ENCODE measurements around the gene FCHO2.
"Not testable (repeated sequence)": the region's sequence is repeated elsewhere in the genome, so short reads cannot be mapped to it uniquely, and the experiment has no call there.

Gene FCHO2

DNA sequence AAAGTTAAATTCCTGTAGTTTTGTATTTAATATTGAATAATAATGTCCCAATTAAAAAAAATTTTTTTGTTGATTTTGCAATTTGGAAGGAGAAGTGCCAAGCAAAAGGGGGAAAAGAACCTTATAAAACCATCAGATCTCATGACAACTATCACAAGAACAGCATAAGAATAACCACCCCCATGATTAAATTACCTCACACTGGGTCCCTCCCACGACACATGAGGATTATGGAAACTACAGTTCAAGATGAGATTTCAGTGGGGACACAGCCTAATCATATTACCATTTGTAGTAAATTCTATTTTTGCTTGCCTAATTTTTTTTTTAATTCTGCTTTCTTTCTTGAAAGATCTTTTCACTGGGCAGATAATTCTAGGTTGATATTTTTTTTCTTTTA lies 33.4 kb upstream of the FCHO2 start:
- TF ChIP-seq, protein P1, sequence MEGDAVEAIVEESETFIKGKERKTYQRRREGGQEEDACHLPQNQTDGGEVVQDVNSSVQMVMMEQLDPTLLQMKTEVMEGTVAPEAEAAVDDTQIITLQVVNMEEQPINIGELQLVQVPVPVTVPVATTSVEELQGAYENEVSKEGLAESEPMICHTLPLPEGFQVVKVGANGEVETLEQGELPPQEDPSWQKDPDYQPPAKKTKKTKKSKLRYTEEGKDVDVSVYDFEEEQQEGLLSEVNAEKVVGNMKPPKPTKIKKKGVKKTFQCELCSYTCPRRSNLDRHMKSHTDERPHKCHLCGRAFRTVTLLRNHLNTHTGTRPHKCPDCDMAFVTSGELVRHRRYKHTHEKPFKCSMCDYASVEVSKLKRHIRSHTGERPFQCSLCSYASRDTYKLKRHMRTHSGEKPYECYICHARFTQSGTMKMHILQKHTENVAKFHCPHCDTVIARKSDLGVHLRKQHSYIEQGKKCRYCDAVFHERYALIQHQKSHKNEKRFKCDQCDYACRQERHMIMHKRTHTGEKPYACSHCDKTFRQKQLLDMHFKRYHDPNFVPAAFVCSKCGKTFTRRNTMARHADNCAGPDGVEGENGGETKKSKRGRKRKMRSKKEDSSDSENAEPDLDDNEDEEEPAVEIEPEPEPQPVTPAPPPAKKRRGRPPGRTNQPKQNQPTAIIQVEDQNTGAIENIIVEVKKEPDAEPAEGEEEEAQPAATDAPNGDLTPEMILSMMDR (IDR thresholded peaks at IDR 0.05; ENCODE audit: insufficient read depth, low read depth, low read length, missing control alignments) = no peak
- H3K4me3 ChIP-seq (ENCODE audit: low read length) = no peak overlapping the region
- no peak for DNase-seq (ENCODE audit: low read depth)

DNA sequence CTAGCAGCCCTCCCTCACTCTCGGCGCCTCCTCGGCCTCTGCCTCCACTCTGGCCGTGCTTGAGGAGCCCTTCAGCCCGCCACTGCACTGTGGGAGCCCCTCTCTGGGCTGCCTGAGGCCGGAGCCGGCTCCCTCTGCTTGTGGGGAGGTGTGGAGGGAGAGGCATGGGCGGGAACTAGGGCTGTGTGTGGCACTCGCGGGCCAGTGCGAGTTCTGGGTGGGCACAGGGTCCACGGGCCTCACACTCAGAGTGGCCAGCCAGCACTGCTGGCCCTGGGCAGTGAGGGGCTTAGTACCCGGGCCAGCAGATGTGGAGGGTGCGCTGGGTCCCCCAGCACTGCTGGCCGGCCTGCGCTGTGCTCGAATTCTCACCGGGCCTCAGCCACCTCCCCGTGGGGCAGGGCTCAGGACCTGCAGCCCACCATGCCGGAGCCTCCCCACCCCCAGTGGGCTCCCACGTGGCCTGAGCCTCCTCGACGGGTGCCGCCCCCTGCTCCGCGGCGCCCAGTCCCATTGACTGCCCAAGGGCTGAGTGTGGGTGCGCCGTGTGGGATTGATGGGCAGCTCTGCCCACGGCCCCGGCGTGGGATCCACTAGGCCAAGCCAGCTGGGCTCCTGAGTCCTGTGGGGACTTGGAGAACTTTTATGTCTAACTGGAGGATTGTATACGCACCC lies 30.4 kb upstream of the FCHO2 start:
- DNase-seq (ENCODE audit: low read depth) = no peak
- TF ChIP-seq, protein P1 (IDR thresholded peaks at IDR 0.05; ENCODE audit: insufficient read depth, low read depth, low read length, missing control alignments) = no peak
- H3K4me3 ChIP-seq (ENCODE audit: low read length) = no peak overlapping the region

DNA sequence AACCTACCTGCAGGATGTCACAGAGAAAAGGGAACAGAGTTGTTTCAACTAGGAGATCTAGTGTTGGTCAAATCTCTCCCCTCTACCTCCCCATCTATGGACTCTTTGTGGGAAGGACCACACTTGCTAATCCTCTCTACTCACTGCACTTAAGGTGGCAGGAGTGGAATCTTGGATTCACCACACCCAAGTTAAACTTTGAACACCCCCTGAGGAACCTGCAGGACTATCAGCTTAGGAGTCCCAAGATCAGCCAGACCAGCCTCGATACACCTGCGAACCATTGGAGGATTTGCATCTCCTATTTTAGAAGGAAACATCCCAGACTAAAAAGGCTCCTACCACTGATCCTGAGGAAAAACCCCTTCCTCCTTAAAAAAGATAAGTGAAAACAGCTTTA lies 23.2 kb upstream of the FCHO2 start:
- DNase-seq (ENCODE audit: low read depth); H3K4me3 ChIP-seq (ENCODE audit: low read length): not testable (repeated sequence)

DNA sequence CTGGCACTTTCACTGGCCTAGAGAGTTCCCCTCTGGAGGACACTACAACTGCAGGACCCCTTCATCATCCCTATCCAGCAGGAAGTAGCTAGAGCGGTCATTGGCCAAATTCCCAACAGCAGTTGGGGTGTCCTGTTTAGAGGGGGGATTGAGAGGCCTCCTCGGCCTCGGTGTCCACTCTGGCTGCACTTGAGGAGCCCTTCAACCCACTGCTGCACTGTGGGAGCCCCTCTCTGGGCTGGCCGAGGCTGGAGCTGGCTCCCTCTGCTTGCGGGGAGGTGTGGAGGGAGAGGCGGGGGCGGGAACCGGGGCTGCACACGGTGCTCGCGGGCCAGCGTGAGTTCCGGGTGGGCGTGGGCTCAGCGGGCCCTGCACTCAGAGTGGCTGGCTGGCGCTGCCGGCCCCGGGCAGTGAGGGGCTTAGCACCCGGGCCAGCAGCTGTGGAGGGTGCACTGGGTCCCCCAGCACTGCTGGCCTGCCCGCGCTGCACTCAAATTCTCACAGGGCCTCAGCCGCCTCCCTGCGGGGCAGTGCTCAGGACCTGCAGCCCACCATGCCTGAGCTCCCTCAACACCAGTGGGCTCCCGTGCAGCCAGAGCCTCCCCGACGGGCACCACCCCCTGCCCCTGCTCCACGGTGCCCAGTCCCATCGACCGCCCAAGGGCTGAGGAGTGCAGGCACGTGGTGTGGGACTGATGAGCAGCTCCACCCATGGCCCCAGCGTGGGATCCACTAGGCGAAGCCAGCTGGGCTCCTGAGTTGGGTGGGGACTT lies 20.7 kb upstream of the FCHO2 start:
- H3K4me3 ChIP-seq (ENCODE audit: low read length); DNase-seq (ENCODE audit: low read depth): not testable (repeated sequence)

DNA sequence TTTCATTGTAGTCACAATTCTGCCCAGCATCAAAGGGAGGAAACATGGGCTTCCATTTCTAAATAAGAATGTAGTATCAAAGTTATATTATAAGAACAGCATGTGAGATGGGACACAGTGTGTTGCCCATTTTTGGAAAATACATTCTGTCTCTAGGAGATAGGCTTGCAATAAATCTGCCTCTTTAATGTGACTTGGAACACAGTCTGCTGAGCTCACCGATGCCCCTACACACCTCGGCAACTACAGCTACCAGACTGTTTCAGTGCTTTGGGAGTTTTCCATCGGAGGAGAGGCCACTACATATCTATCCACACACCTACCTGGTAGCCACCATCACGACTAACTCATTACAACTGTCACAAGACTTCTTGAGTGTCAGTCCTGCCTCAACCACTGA lies 18.9 kb upstream of the FCHO2 start:
- DNase-seq (ENCODE audit: low read depth) = no peak
- TF ChIP-seq, protein P1 (IDR thresholded peaks at IDR 0.05; ENCODE audit: insufficient read depth, low read depth, low read length, missing control alignments) = no peak
- no peak overlapping the region for H3K4me3 ChIP-seq (ENCODE audit: low read length)

DNA sequence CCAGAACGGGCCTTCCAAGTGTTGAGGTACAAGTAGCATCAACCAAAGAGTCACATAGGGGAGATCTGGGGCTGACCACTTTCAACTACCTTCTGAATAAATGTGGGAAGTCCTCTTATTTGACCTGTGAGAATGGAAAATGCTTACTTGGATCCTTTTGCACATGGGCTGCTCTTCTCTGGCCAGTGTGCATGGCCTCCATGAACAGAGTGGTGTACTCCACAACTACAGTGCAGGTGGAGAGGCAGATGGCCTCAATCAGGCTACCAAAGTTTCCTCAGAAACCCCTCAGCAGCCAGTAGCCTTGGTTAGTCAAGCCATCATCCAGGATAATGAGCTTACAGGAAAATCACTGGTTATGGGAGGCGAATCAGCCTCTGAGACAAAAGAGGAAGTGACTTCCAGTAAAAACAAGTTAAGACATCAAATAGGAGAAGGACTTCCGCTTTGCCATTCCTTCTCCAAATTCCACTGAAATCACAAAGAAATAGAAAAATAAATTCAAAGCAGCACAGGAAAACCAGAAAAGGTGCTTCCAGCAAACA lies 18.3 kb upstream of the FCHO2 start:
- DNase-seq (ENCODE audit: low read depth) = no peak
- TF ChIP-seq, protein P1 (IDR thresholded peaks at IDR 0.05; ENCODE audit: insufficient read depth, low read depth, low read length, missing control alignments) = no peak
- H3K4me3 ChIP-seq (ENCODE audit: low read length) = no peak overlapping the region

DNA sequence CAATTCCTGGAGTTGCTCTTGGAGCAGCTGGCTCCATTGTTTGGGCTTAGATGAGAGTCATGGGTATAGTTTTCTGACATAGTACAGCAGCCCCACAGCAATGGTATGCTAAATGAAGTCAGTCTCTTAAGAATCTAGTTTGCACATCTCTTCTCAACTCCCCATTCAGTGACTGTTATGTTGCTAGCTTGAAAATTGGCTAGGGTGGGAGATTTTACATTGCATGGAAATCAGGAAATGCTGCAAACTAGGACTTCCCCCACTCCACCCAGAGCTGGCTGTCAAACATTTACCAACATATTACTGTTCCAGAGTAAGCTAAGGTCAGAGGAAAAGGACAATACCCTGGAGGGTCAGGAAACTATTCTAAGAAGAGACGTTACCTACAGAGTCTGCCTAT lies 17.6 kb upstream of the FCHO2 start:
- DNase-seq (ENCODE audit: low read depth) = no peak
- H3K4me3 ChIP-seq (ENCODE audit: low read length) = no peak overlapping the region
- TF ChIP-seq, protein P1 (IDR thresholded peaks at IDR 0.05; ENCODE audit: insufficient read depth, low read depth, low read length, missing control alignments) = no peak

DNA sequence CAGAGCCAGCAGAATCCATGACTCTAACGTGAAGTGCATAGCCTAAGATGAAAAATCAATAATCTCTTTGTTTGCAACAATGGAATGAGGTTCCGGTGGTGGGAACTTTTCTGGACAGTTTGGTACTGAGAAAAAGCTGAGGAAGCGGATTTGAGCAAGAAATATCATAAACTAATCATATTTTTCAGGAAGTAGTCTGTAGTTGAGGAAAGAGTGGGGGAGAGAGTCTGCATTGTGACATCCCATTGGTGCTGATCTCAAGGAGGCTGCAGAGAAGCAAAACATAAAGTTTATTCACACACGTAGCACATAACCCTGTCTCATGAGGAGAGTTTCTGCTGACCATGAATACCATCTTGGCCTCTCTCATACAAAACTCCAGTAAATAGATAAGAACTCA lies 15.8 kb upstream of the FCHO2 start:
- H3K4me3 ChIP-seq (ENCODE audit: low read length) = no peak overlapping the region
- TF ChIP-seq, protein P1 (IDR thresholded peaks at IDR 0.05; ENCODE audit: insufficient read depth, low read depth, low read length, missing control alignments) = no peak
- DNase-seq (ENCODE audit: low read depth) = no peak

Measured in epithelial cell of esophagus (primary cell).